GM12872 (cell line): Measurements from ENCODE around the gene ALAS1.

Experiments used
- CTCF ChIP-seq: IDR thresholded peaks from 3 replicates; pipeline ENCODE4 v1.5.1; 2011; ENCODE audit warnings: low read depth, mild to moderate bottlenecking, low read length, moderate library complexity; ENCODE audit not compliant: insufficient read depth

The ALAS1 gene

GRCh38 chr3:52155912-52156311, 42.0 kb upstream of the ALAS1 start:
- no peak for TF ChIP-seq CTCF

- no peak for TF ChIP-seq CTCF
These were observed 38.5 kb upstream of the ALAS1 start for GRCh38 chr3:52159503-52159902.

- TF ChIP-seq CTCF, result no peak
These were observed 35.6 kb upstream of the ALAS1 start for GRCh38 chr3:52162250-52162872.

GRCh38 chr3:52167240-52167639, 30.7 kb upstream of the ALAS1 start:
- TF ChIP-seq CTCF, result no peak

- TF ChIP-seq CTCF, result no peak
These were observed 26.3 kb upstream of the ALAS1 start for GRCh38 chr3:52171514-52172261.

GRCh38 chr3:52172262-52172757, 25.6 kb upstream of the ALAS1 start:
- TF ChIP-seq CTCF, result no peak

GRCh38 chr3:52173101-52173500, 24.9 kb upstream of the ALAS1 start:
- TF ChIP-seq CTCF, result no peak
